ENCODE measurements around the gene KCNH5. TPM values are rescaled to one million over a fixed set of nuclear protein-coding genes. Genes with fewer than 3 reads are reported as not detected.
A peak's percentile ranks its signal among the peaks of the same experiment; 100 is the strongest.

The KCNH5 gene
- total and polyA plus RNA-seq, 2 of the 13 experiments (the other 11 are each of a cell fraction or from before 2014, with no cell fraction given) = not detected

DNA sequence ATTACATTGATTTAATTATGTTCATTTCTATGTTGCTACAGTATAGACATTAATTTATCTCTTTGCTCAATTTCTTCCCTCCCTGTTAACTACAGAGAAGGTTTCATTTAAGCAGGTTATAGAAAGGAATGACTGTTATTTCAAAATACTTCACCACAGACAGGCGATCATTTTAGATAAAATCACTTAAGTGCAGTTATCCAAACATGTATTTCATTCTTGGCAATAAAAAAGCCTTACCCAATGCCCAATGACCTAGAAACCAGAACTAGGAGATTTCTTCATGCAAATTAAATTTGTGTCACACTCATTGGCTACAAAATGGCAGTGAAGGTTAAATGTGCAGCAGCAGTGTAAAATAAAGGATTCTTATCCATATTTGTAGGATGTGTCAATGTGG is 266.4 kb downstream of the KCNH5 start (continued):
- TF ChIP-seq LBX2 (CRISPR knock-in tag; IDR thresholded peaks at IDR 0.05; ENCODE audit: borderline replicate concordance) = no peak

GRCh38 chr14:62778310-62778709 is 266.9 kb downstream of the KCNH5 start:
- Histone ChIP-seq H3K36me3 (replicated peaks in 1 of 2; ENCODE audit: control insufficient read depth in 1 of 2, insufficient read depth in 2 of 2, low read length in 2 of 2) (no peaks in the 10 kb centered on the region), H3K4me3 (replicated peaks in 1 of 3; ENCODE audit: insufficient read depth in 1 of 3, low read depth in 2 of 3, low read length in 3 of 3) (no peak overlapping the region), H3K9ac (ENCODE audit: insufficient read depth, low read depth, low read length) (no peak overlapping the region), H3K27me3 (ENCODE audit: control insufficient read depth in 1 of 2, insufficient read depth in 2 of 2, low read length in 2 of 2) (no peaks in the 10 kb centered on the region), H4K20me1 (ENCODE audit: insufficient read depth, low read length) (no peaks in the 10 kb centered on the region), H3K27ac (ENCODE audit: extremely low read length, insufficient read depth, low read length) (no peak overlapping the region), H3K9me3 (ENCODE audit: low read length) (peaks cover 5% of the 10 kb centered on the region; the same call in 1 of the 2 replicates), H3K4me1 (ENCODE audit: insufficient read depth, low read length) (no peaks in the 10 kb centered on the region), H2AFZ (ENCODE audit: low read length) (no peak overlapping the region), H3K79me2 (ENCODE audit: insufficient read depth, low read length) (no peaks in the 10 kb centered on the region), H3K4me2 (ENCODE audit: low read depth, low read length) (no peak overlapping the region)
- in situ Hi-C loops (cut with HindIII; ENCODE audit: extremely low pct_ligation_motif_present, low pct_unique_long_range_greater_than_20kb) (no loop called here), intact Hi-C loops (cut with micrococcal nuclease; ENCODE audit: unreplicated experiment) (no loop called here)
- ChIA-PET POLR2A (no interaction called here), CTCF (ENCODE audit: low intra/inter-chr PET ratio, low total read pairs) (no interaction called here)
- 8% methylated on average over 2 of the region's 2 CpGs for WGBS (ENCODE audit: low lambda C conversion rate)
- peak; percentile 65 for ATAC-seq
- FAIRE-seq = no peak
- no TSS peak for BruUV-seq (replicated peaks)
- DNase-seq (ENCODE audit: low spot score) = no peak
- TF ChIP-seq, protein P1, sequence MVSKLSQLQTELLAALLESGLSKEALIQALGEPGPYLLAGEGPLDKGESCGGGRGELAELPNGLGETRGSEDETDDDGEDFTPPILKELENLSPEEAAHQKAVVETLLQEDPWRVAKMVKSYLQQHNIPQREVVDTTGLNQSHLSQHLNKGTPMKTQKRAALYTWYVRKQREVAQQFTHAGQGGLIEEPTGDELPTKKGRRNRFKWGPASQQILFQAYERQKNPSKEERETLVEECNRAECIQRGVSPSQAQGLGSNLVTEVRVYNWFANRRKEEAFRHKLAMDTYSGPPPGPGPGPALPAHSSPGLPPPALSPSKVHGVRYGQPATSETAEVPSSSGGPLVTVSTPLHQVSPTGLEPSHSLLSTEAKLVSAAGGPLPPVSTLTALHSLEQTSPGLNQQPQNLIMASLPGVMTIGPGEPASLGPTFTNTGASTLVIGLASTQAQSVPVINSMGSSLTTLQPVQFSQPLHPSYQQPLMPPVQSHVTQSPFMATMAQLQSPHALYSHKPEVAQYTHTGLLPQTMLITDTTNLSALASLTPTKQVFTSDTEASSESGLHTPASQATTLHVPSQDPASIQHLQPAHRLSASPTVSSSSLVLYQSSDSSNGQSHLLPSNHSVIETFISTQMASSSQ (IDR thresholded peaks at IDR 0.05; ENCODE audit: low read depth) = peak; percentile 34; the same call in 1 of the 2 replicates
- TF ChIP-seq, protein P1 (CRISPR knock-in tag; IDR thresholded peaks at IDR 0.05; ENCODE audit: borderline replicate concordance) = no peak
- TF ChIP-seq ZFP36L1 (CRISPR knock-in tag; IDR thresholded peaks at IDR 0.05) = no peak
- TF ChIP-seq ZBTB46 (CRISPR knock-in tag; IDR thresholded peaks at IDR 0.05; ENCODE audit: borderline replicate concordance) = no peak
